Testis (tissue), 2 donors: ENCODE measurements around the gene ISY1.

ENCODE experiments used
- CTCF ChIP-seq, 3 experiments: fragments of 450-650 bp in 2 of 3; fragments of 200-600 bp in 1 of 3; sonication (generic) in 1 of 3; IDR thresholded peaks; one replicate each; pipeline ENCODE4 v1.5.1; 2016 to 2019; ENCODE audit warnings: antibody characterized with exemption in 3 of 3, mild to moderate bottlenecking in 2 of 3, moderate library complexity in 1 of 3
- POLR2A ChIP-seq: fragments of 450-650 bp; IDR thresholded peaks from one replicate; pipeline ENCODE4 v1.6.1; 2017; ENCODE audit warnings: antibody characterized with exemption, mild to moderate bottlenecking, moderate library complexity

DNA sequence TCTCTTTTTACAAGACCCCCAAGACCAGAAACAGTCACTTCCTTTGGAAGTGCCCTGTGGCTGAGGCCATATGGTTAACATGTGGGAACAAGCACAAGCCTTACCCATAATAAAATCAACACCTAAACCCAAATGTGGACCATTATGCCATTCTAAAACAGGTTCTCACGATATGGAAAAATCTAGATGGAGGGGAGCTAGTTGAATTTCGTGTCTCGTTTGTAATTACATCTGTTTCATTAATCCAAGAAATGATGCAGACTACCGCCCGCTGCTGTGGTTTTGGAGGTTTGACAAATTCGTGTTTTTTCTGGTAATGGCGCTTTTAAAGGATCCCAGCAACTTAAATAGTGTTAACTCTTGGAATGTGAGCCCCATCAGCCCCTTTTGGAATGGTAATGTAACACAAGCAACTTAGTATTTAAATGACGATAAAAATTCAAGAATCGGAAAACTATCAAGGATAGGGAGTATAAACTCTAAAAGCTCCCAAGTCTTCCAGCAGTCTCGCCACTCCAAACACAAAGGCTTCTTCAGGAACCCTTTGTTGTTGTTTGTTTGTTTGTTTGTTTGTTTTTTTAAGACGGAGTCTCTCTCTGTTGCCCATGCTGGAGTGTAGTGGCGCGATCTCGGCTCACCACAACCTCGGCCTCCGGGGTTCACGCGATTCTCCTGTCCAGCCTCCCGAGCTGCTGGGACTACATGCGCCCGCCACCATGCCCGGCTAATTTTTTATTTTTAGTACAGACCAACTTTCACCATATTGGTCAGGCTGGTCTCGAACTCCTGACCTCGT lies 21.7 kb upstream of the ISY1 start:
- TF ChIP-seq POLR2A (no peak), CTCF (IDR thresholded peaks at IDR 0.05) (no peak)
